ENCODE measurements around the gene RAB8B.
"Not testable (repeated sequence)": the region's sequence is repeated elsewhere in the genome, so short reads cannot be mapped to it uniquely, and the experiment has no call there.

RAB8B gene

GRCh38 chr15:63237086-63237485, 47.7 kb downstream of the RAB8B start:
- DNase-seq (ENCODE audit: low read depth in 2 of 2): not testable (repeated sequence)

- no peak for DNase-seq (ENCODE audit: low read depth in 2 of 2)
Observed at GRCh38 chr15:63238171-63238570, 48.8 kb downstream of the RAB8B start.

GRCh38 chr15:63238796-63239195, 49.4 kb downstream of the RAB8B start:
- DNase-seq (ENCODE audit: low read depth in 2 of 2): no peak

- DNase-seq (ENCODE audit: low read depth in 2 of 2): no peak
Observed at GRCh38 chr15:63240109-63240508, 50.7 kb downstream of the RAB8B start.

- no peak for DNase-seq (ENCODE audit: low read depth in 2 of 2)
Observed at GRCh38 chr15:63241316-63241715, 51.9 kb downstream of the RAB8B start.

- DNase-seq (ENCODE audit: low read depth in 2 of 2): no peak
Observed at GRCh38 chr15:63243101-63243500, 53.7 kb downstream of the RAB8B start.

GRCh38 chr15:63243776-63244175, 54.4 kb downstream of the RAB8B start:
- no peak for DNase-seq (ENCODE audit: low read depth in 2 of 2)

GRCh38 chr15:63244399-63244798, 55.0 kb downstream of the RAB8B start:
- DNase-seq (ENCODE audit: low read depth in 2 of 2): no peak

GRCh38 chr15:63244976-63245645, 55.7 kb downstream of the RAB8B start:
- DNase-seq (ENCODE audit: low read depth in 2 of 2): no peak

- DNase-seq (ENCODE audit: low read depth in 2 of 2): no peak
Observed at GRCh38 chr15:63246691-63247469, 57.5 kb downstream of the RAB8B start.

GRCh38 chr15:63250312-63250965, 61.0 kb downstream of the RAB8B start:
- DNase-seq (ENCODE audit: low read depth in 2 of 2): no peak

GRCh38 chr15:63251701-63252100, 62.3 kb downstream of the RAB8B start:
- no peak for DNase-seq (ENCODE audit: low read depth in 2 of 2)

- no peak for DNase-seq (ENCODE audit: low read depth in 2 of 2)
Observed at GRCh38 chr15:63252292-63252691, 62.9 kb downstream of the RAB8B start.

GRCh38 chr15:63254991-63255390, 65.6 kb downstream of the RAB8B start:
- DNase-seq (ENCODE audit: low read depth in 2 of 2): no peak

- no peak for DNase-seq (ENCODE audit: low read depth in 2 of 2)
Observed at GRCh38 chr15:63255489-63255990, 66.1 kb downstream of the RAB8B start.

GRCh38 chr15:63256433-63257274, 67.2 kb downstream of the RAB8B start:
- DNase-seq (ENCODE audit: low read depth in 2 of 2): no peak

- DNase-seq (ENCODE audit: low read depth in 2 of 2): no peak
Observed at GRCh38 chr15:63258658-63259057, 69.3 kb downstream of the RAB8B start.

GRCh38 chr15:63260791-63261190, 71.4 kb downstream of the RAB8B start:
- DNase-seq (ENCODE audit: low read depth in 2 of 2): no peak

- no peak for DNase-seq (ENCODE audit: low read depth in 2 of 2)
Observed at GRCh38 chr15:63261311-63261710, 71.9 kb downstream of the RAB8B start.

GRCh38 chr15:63263519-63263918, 74.1 kb downstream of the RAB8B start:
- no peak for DNase-seq (ENCODE audit: low read depth in 2 of 2)

- no peak for DNase-seq (ENCODE audit: low read depth in 2 of 2)
Observed at GRCh38 chr15:63264688-63265293, 75.4 kb downstream of the RAB8B start.

All from activated CD8-positive, alpha-beta memory T cell treated with anti-CD3 and anti-CD28 coated beads for 4 hours (primary cell).